ENCODE data around the gene SMC4.

DNA sequence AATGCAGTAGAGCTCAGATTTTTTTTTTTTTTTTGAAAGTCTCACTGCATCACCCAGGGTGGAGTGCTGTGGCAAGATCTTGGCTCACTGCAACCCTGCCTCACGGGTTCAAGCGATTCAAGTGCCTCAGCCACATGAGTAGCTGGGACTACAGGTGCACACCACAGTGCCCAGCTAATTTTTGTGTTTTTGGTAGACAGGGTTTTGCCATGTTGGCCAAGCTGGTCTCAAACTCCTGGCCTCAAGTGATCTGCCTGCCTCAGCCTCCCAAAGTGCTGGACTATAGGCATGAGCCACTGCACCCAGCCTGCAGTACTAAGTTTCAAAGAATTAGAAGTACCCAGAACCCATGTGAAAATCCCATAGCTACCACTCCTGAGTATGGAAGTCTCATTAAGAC lies 35.6 kb downstream of the SMC4 start:
- TF ChIP-seq CTCF (IDR thresholded peaks at IDR 0.05) (no peak), POLR2A (IDR thresholded peaks at IDR 0.05) (no peak)

Measured in adrenal gland (tissue), 5 donors.